Activated T-helper 17 cell treated with anti-CD3 and anti-CD28 coated beads, Interleukin-2, amount 50 U/mL, for 72 hours (primary cell): Measurements from ENCODE around the gene OR6C76. TPM values are rescaled to one million over a fixed set of nuclear protein-coding genes. Genes with fewer than 3 reads are reported as not detected.
"Not testable (repeated sequence)": the region's sequence is repeated elsewhere in the genome, so short reads cannot be mapped to it uniquely, and the experiment has no call there.

Experiments used
- ATAC-seq: fragments of 150-1000 bp; cut with Tn5 transposase; replicated peaks from 2 replicates; pipeline ENCODE4 v1.10.0; 2021; ENCODE audit warnings: mild to moderate bottlenecking, moderate library complexity
- H3K27ac Mint-ChIP-seq: one replicate; pipeline ENCODE4 v1.8.0; 2022; ENCODE audit warnings: mixed read lengths
- H3K27me3 Mint-ChIP-seq: one replicate; pipeline ENCODE4 v1.8.0; 2022; ENCODE audit warnings: mixed read lengths
- H3K36me3 Mint-ChIP-seq: one replicate; pipeline ENCODE4 v1.8.0; 2022; ENCODE audit warnings: low read depth, mild to moderate bottlenecking, mixed read lengths
- H3K4me1 Mint-ChIP-seq: one replicate; pipeline ENCODE4 v1.8.0; 2022; ENCODE audit warnings: mixed read lengths
- H3K4me3 Mint-ChIP-seq: one replicate; pipeline ENCODE4 v1.8.0; 2022; ENCODE audit warnings: mild to moderate bottlenecking, mixed read lengths
- H3K9me3 Mint-ChIP-seq: one replicate; pipeline ENCODE4 v1.8.0; 2022; ENCODE audit warnings: mixed read lengths
- total RNA-seq, 2 donors: library from RNA; stranded (reverse); gene quantifications; one replicate each; pipeline ENCODE4 v1.2.3, GENCODE V29; 2022

OR6C76 gene
- total RNA-seq, 2 donors from 2014 or later = not detected

- H3K4me3 Mint-ChIP-seq, H3K36me3 Mint-ChIP-seq, H3K4me1 Mint-ChIP-seq, ATAC-seq, H3K27ac Mint-ChIP-seq: not testable (repeated sequence)
- Mint-ChIP-seq H3K27me3 (peaks cover 18% of the 10 kb centered on the region), H3K9me3 (peaks cover 11% of the 10 kb centered on the region)
Observed at GRCh38 chr12:55441233-55441632, 15.2 kb downstream of the OR6C76 start.

GRCh38 chr12:55443776-55444175 lies 17.7 kb downstream of the OR6C76 start, which contains the start of gene OR6C2:
OR6C2 (plus strand) TSS chr12:55444076; CDS start chr12:55452214, 8,138 bp downstream.
- Mint-ChIP-seq H3K4me3 (no peak within 1 kb of the TSS), H3K27me3 (peaks cover 16% of the 10 kb centered on the region), H3K36me3 (no peaks in the 10 kb centered on the region), H3K9me3 (peaks cover 11% of the 10 kb centered on the region), H3K27ac (no peak within 1 kb of the TSS), H3K4me1 (no peaks in the 10 kb centered on the region)
- ATAC-seq = no peak

DNA sequence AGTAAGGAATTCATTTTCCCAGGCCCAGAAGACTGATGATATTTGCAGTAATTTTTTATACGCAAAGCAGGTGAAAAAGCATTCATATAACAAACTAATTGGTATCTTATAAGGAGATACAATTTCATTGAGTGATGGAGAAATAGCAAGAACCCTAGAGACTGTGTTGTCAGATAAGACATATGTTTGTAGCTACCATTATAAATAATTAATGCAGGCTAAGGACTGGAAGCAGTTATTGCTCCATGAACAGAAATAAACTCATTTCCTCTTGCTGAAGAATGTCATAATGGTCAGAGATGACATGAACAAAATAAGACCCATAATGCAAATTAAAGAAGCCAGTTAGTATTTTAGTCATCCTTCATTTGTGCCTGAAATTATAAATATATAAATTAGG lies 19.3 kb downstream of the OR6C76 start:
- no peaks in the 10 kb centered on the region for H3K36me3 Mint-ChIP-seq
- H3K27ac Mint-ChIP-seq = no peak overlapping the region
- peaks cover 12% of the 10 kb centered on the region for H3K27me3 Mint-ChIP-seq
- H3K9me3 Mint-ChIP-seq = peaks cover 5% of the 10 kb centered on the region
- ATAC-seq = no peak
- H3K4me1 Mint-ChIP-seq = no peaks in the 10 kb centered on the region
- no peak overlapping the region for H3K4me3 Mint-ChIP-seq

DNA sequence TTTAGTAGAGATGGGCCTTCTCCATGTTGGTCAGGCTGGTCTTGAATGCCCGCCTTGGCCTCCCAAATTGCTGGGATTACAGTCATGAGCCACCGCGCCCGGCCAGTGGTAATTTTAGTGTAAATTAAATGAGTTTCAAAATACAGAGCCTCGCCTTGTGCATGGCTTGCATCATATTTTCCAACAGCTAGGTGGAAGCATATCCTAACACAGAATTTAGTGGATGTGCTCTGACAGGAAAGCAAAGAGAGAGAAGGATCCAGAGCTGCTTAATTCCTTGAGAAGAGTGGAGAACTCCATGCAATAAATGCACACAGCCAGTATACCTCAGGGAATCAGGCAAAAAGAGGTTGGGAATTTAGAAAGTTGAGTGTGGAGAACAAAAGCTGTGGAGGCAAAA lies 20.3 kb downstream of the OR6C76 start:
- Mint-ChIP-seq H3K27ac (no peak overlapping the region), H3K27me3 (peaks cover 11% of the 10 kb centered on the region), H3K9me3 (no peaks in the 10 kb centered on the region), H3K4me1 (no peaks in the 10 kb centered on the region), H3K4me3 (no peak overlapping the region), H3K36me3 (no peaks in the 10 kb centered on the region)
- ATAC-seq = no peak

GRCh38 chr12:55448825-55449224 lies 22.8 kb downstream of the OR6C76 start:
- H3K4me1 Mint-ChIP-seq = no peaks in the 10 kb centered on the region
- no peak for ATAC-seq
- H3K27ac Mint-ChIP-seq = no peak overlapping the region
- no peaks in the 10 kb centered on the region for H3K36me3 Mint-ChIP-seq
- no peak overlapping the region for H3K4me3 Mint-ChIP-seq
- H3K27me3 Mint-ChIP-seq = peaks cover 21% of the 10 kb centered on the region
- no peaks in the 10 kb centered on the region for H3K9me3 Mint-ChIP-seq

DNA sequence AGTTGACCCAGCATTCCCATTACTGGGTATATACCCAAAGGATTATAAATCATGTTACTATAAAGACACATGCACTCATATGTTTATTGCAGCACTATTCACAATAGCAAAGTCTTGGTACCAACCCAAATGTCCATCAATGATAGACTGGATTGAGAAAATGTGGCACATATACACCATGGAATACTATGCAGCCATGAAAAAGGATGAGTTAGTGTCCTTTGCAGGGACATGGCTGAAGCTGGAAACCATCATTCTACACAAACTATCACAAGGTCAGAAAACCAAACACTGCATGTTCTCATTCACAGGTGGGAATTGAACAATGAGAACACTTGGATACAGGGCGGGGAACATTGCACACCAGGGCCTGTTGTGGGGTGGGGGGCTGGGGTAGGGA lies 38.9 kb downstream of the OR6C76 start:
- ATAC-seq, H3K27ac Mint-ChIP-seq, H3K4me1 Mint-ChIP-seq, H3K9me3 Mint-ChIP-seq, H3K36me3 Mint-ChIP-seq, H3K4me3 Mint-ChIP-seq: not testable (repeated sequence)
- H3K27me3 Mint-ChIP-seq = peaks cover 31% of the 10 kb centered on the region

DNA sequence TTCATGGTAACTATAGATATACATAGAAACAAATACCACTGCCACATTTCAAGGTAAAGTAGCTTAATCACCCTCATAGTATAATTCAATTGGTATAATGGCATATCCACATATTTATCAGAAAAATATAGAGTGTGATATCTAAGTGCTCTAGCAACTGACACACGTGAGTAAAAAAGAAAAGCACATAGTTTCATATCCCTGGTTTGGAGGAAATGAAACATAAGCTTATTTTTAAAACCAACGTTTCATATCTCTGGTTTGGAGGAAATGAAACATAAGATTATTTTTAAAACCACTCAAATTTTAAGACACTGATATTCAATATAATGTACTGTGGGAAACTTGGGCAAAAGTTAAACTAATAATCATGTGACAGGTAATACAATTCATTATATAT lies 41.8 kb downstream of the OR6C76 start:
- H3K36me3 Mint-ChIP-seq = no peaks in the 10 kb centered on the region
- ATAC-seq = no peak
- peaks cover 20% of the 10 kb centered on the region for H3K27me3 Mint-ChIP-seq
- H3K4me3 Mint-ChIP-seq = no peak overlapping the region
- no peak overlapping the region for H3K27ac Mint-ChIP-seq
- no peaks in the 10 kb centered on the region for H3K9me3 Mint-ChIP-seq
- no peaks in the 10 kb centered on the region for H3K4me1 Mint-ChIP-seq

- Mint-ChIP-seq H3K27ac (no peak overlapping the region), H3K4me3 (no peak overlapping the region), H3K9me3 (no peaks in the 10 kb centered on the region), H3K36me3 (no peaks in the 10 kb centered on the region), H3K4me1 (no peaks in the 10 kb centered on the region), H3K27me3 (peaks cover 20% of the 10 kb centered on the region)
- no peak for ATAC-seq
Observed at GRCh38 chr12:55469291-55469690, 43.2 kb downstream of the OR6C76 start.

GRCh38 chr12:55470088-55470829 lies 44.2 kb downstream of the OR6C76 start, which contains the start of gene OR6C70:
OR6C70 (minus strand) TSS chr12:55470138; CDS start chr12:55470138, 0 bp downstream.
- ATAC-seq = no peak
- H3K4me3 Mint-ChIP-seq = no peak within 1 kb of the TSS
- H3K9me3 Mint-ChIP-seq = no peaks in the 10 kb centered on the region
- H3K27ac Mint-ChIP-seq = no peak within 1 kb of the TSS
- H3K4me1 Mint-ChIP-seq = no peaks in the 10 kb centered on the region
- no peaks in the 10 kb centered on the region for H3K36me3 Mint-ChIP-seq
- peaks cover 20% of the 10 kb centered on the region for H3K27me3 Mint-ChIP-seq

DNA sequence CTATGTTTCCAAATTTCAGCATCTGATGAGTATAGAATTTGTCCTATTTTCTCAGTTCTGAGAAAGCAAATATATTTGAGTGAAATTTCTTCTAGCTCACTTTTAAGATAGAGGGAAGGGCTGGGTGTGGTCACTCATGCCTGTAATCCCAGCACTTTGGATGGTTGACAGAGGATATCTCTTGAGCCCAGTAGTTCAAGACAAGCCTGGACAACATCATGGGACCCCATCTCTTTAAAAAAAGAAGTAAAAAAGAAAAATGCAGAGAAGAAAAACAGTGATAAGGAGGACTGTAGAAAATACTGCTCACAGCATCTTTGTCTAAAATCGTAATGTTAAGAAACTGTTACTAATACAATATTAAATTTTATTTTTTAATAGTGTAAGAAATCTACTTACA lies 46.2 kb downstream of the OR6C76 start:
- no peak for ATAC-seq
- H3K36me3 Mint-ChIP-seq = no peaks in the 10 kb centered on the region
- H3K27me3 Mint-ChIP-seq = peaks cover 19% of the 10 kb centered on the region
- H3K4me3 Mint-ChIP-seq = no peak overlapping the region
- H3K9me3 Mint-ChIP-seq = no peaks in the 10 kb centered on the region
- no peak overlapping the region for H3K27ac Mint-ChIP-seq
- no peaks in the 10 kb centered on the region for H3K4me1 Mint-ChIP-seq

Other genes starting within 250 kb of the OR6C76 start
- gene OR10A7, start 205.2 kb upstream of the OR6C76 start, total RNA-seq = not detected
- not detected for gene OR6C74, start 181.6 kb upstream of the OR6C76 start, total RNA-seq
- gene OR6C6, start 129.7 kb upstream of the OR6C76 start, total RNA-seq = not detected
- not detected for gene OR6C1, start 111.9 kb upstream of the OR6C76 start, total RNA-seq
- gene OR6C3, start 95.5 kb upstream of the OR6C76 start, total RNA-seq = not detected
- not detected for gene OR6C75, start 63.3 kb upstream of the OR6C76 start, total RNA-seq
- gene OR6C65, start 25.7 kb upstream of the OR6C76 start, total RNA-seq = not detected
- not detected for gene OR6C2, start 17.8 kb downstream of the OR6C76 start, total RNA-seq
- gene OR6C70, start 43.9 kb downstream of the OR6C76 start, total RNA-seq = not detected
- not detected for gene OR6C68, start 66.1 kb downstream of the OR6C76 start, total RNA-seq
- not detected for gene OR6C4, start 123.3 kb downstream of the OR6C76 start, total RNA-seq
- gene OR2AP1, start 146.2 kb downstream of the OR6C76 start, total RNA-seq = under 1 TPM in 1 of 2 donors, not detected in 1; 0.15 TPM
- gene OR10P1, start 210.6 kb downstream of the OR6C76 start, total RNA-seq = not detected